Cardiac muscle cell (in vitro differentiated cells and primary cell): ENCODE results near the gene BLID. TPM values are rescaled to one million over a fixed set of nuclear protein-coding genes. Genes with fewer than 3 reads are reported as not detected.

ENCODE experiments used
- DNase-seq, 2 donors: peaks; one replicate each; pipeline versions ENCODE4 v3.0.0 to v3.0.0-alpha.2; 2010 to 2017; ENCODE audit warnings: low read depth in 1 of 2, low spot score in 1 of 2
- H3K27ac ChIP-seq: fragments of 200-600 bp; sonication (generic); 2 replicates; pipeline ENCODE4 v1.5.1; 2016
- H3K27me3 ChIP-seq: fragments of 200-600 bp; sonication (generic); 2 replicates; pipeline ENCODE4 v1.6.0; 2016; ENCODE audit warnings: control low read depth
- H3K36me3 ChIP-seq: fragments of 200-600 bp; sonication (generic); 2 replicates; pipeline ENCODE4 v1.5.1; 2016; ENCODE audit warnings: control low read depth
- H3K4me1 ChIP-seq: fragments of 200-600 bp; sonication (generic); 2 replicates; pipeline ENCODE4 v1.8.1; 2017; ENCODE audit warnings: low read depth, mild to moderate bottlenecking, mixed run types
- H3K4me3 ChIP-seq: fragments of 200-600 bp; sonication (generic); 2 replicates; pipeline ENCODE4 v1.5.1; 2016; ENCODE audit warnings: mild to moderate bottlenecking
- H3K9me3 ChIP-seq: fragments of 200-600 bp; sonication (generic); 2 replicates; pipeline ENCODE4 v1.5.1; 2017; ENCODE audit warnings: low read depth, mild to moderate bottlenecking, control low read depth
- polyA plus RNA-seq: library from polyadenylated mRNA; unstranded; fragments of >200 nt; fragmentation: Nextera tagmentation; extraction: Ambion mirVana; gene quantifications from 2 replicates; pipeline ENCODE4 v1.2.1, GENCODE V29; 2016
- total RNA-seq: library from RNA; depleted of rRNA; stranded (reverse); fragments of >200 nt; gene quantifications from 2 replicates; pipeline ENCODE4 v1.2.3, GENCODE V29; 2016
- TF ChIP-seq, protein P1 (sequence below): IDR thresholded peaks from 2 replicates; pipeline ENCODE4 v1.5.1; 2012; ENCODE audit warnings: low read depth, mild to moderate bottlenecking, low read length

BLID gene
- total and polyA plus RNA-seq, 2 experiments from 2014 or later, result 1.2 to 1.3 TPM

DNA sequence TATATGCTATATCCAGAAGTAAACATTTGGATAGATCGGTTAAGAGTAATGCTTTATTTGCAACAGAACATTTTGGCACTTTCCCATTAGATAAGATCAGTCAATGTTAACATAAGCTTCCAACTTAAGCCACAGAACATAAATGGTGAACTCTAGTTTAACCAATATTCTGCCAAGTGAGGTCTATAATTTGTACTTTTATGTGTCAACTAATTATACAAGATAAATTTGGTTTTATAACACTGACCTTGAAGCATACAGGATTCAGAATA is 23.5 kb upstream of the BLID start:
- TF ChIP-seq, protein P1, sequence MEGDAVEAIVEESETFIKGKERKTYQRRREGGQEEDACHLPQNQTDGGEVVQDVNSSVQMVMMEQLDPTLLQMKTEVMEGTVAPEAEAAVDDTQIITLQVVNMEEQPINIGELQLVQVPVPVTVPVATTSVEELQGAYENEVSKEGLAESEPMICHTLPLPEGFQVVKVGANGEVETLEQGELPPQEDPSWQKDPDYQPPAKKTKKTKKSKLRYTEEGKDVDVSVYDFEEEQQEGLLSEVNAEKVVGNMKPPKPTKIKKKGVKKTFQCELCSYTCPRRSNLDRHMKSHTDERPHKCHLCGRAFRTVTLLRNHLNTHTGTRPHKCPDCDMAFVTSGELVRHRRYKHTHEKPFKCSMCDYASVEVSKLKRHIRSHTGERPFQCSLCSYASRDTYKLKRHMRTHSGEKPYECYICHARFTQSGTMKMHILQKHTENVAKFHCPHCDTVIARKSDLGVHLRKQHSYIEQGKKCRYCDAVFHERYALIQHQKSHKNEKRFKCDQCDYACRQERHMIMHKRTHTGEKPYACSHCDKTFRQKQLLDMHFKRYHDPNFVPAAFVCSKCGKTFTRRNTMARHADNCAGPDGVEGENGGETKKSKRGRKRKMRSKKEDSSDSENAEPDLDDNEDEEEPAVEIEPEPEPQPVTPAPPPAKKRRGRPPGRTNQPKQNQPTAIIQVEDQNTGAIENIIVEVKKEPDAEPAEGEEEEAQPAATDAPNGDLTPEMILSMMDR, result no peak
- no peaks in the 10 kb centered on the region for H3K9me3 ChIP-seq
- H3K4me3 ChIP-seq, result no peak overlapping the region
- H3K27me3 ChIP-seq, result no peaks in the 10 kb centered on the region
- H3K4me1 ChIP-seq, result no peaks in the 10 kb centered on the region
- no peaks in the 10 kb centered on the region for H3K36me3 ChIP-seq
- H3K27ac ChIP-seq, result no peak overlapping the region
- no peak for DNase-seq

DNA sequence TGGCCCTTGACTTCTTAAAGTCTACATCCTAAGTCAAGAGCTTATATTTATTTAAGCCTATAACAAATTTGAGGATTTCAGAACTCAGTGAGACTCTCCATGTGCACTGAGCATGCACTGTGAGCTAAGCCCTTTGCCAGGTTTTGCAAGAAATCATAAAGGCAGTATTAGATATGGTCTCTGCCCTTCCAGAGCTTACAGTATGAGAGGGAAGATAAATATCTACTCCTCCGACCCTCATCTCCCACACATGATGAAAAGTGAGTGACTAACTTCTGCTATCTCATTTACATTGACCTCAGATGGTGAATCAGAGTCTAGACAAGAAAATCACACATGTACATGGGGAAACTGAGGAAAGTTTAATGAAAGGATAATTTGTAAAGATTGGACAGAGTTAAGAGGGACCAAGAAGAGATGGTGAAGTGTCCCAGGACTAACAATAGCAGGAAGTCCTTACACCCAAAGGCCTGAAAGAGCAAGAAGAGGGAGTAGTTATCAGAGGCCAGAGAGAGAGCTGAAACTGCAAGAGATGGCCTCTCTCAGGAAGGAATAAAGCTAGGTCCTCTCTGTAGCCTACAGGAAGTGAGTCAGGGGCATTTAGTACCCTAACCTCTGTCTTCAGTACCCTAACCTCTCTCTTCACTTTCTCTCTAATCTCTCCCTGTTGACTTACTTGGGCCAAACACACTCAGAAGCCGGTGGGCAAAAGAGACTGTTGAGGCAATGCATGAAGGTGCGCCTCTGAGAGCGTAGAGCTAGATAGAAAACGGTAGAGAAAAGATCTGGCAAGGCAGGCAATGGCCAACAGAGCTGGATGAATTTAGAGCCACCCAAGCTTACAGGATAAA is 23.0 kb upstream of the BLID start:
- no peaks in the 10 kb centered on the region for H3K27me3 ChIP-seq
- no peak overlapping the region for H3K27ac ChIP-seq
- no peaks in the 10 kb centered on the region for H3K9me3 ChIP-seq
- no peak for DNase-seq
- H3K4me1 ChIP-seq, result no peaks in the 10 kb centered on the region
- H3K36me3 ChIP-seq, result no peaks in the 10 kb centered on the region
- H3K4me3 ChIP-seq, result no peak overlapping the region
- TF ChIP-seq, protein P1, result no peak

DNA sequence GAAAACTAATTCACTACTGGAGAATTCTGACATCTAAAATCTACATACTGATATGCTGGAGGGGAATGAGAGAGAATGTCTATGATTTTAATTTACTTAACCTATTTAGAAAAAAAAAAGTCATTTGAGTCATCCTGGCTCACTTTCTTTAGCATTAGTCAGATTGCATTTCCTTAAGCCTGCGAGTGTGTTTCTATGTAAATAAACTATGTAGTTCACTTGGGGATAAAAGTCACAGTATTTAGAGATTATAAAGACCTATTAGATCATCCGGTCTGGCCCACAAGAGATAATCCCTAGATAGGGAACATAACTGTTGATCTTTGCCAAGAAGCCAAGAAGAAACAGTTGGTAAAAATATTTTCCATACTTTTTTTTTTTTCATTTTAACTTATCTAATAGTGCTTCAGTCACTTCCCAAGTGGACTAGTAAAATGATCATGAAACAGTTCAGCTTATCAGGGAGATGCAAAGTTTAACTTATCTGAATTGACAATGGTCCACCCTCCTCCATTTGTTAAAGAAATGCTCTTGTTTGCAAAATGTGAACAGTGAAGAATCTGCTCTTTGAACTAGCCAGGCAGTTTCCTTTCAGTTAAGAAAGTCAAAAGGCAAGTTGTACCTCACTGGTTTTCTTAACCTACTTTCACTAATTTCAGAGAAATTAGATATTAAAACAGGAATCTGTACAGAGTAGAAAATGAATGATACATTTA is 21.2 kb upstream of the BLID start:
- H3K27ac ChIP-seq, result no peak overlapping the region
- H3K27me3 ChIP-seq, result no peaks in the 10 kb centered on the region

DNA sequence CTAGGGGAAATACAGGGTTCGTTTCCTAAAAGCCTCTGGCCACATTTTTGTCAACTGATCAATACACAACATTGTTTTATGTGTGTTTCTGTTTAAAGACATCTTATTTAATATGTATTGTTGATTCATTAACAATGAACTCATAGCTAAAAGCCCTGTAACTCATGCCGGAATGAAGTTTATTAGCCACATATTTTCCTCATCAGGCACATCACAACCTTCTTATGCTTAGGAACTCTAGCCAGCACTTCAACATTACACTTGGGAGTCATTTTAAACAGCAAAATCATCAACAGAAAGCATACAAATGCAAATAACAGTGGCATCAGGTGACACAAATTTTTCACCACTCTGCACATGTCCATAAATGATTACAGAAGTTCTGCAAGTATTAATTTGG is 15.1 kb upstream of the BLID start:
- DNase-seq, result no peak
- H3K4me3 ChIP-seq, result no peak overlapping the region
- no peaks in the 10 kb centered on the region for H3K27me3 ChIP-seq
- H3K27ac ChIP-seq, result no peak overlapping the region
- H3K9me3 ChIP-seq, result no peaks in the 10 kb centered on the region
- TF ChIP-seq, protein P1, result no peak
- H3K36me3 ChIP-seq, result no peaks in the 10 kb centered on the region
- no peaks in the 10 kb centered on the region for H3K4me1 ChIP-seq

More for the DNA sequence above, 21.2 kb upstream of the BLID start:
- peak in 1 of 2 donors; percentile 92 for DNase-seq
- Histone ChIP-seq H3K36me3 (no peaks in the 10 kb centered on the region), H3K4me1 (no peaks in the 10 kb centered on the region), H3K4me3 (no peak overlapping the region), H3K9me3 (no peaks in the 10 kb centered on the region)
- TF ChIP-seq, protein P1, result no peak

DNA sequence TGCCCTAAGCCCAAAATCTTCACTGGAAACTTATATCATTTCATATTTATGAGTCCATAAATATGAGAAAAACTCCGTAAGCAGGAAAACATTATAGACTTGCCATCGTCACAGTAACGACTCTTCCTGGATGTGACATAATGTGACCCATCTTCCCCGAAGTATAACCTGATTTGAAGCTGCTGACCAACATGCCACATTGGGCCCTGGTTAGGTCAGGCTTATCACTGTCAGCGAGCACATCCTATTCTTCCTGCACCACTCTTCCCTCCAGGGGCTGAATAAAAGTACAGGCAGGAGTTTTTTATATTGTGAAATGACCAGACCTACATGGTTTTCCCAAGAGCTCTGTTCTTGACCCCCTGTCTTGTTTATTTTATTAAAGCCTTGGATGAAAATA is 12.1 kb upstream of the BLID start:
- H3K27me3 ChIP-seq, result no peaks in the 10 kb centered on the region
- H3K27ac ChIP-seq, result no peak overlapping the region
- H3K36me3 ChIP-seq, result no peaks in the 10 kb centered on the region
- H3K4me1 ChIP-seq, result peaks cover 7% of the 10 kb centered on the region
- no peak for DNase-seq
- TF ChIP-seq, protein P1, result no peak
- H3K4me3 ChIP-seq, result no peak overlapping the region
- no peaks in the 10 kb centered on the region for H3K9me3 ChIP-seq
